Tongue (tissue), 2 donors: ENCODE data around the gene SH2B3. TPM values are rescaled to one million over a fixed set of nuclear protein-coding genes. Genes with fewer than 3 reads are reported as not detected.
A peak's percentile ranks its signal among the peaks of the same experiment; 100 is the strongest.
"Not testable (repeated sequence)": the region's sequence is repeated elsewhere in the genome, so short reads cannot be mapped to it uniquely, and the experiment has no call there.

ENCODE experiments used
- DNase-seq: peaks from one replicate; pipeline ENCODE4 v3.0.0-alpha.2; 2015
- total RNA-seq: library from RNA; depleted of rRNA; stranded (reverse); fragments of >200 nt; gene quantifications from one replicate; pipeline ENCODE4 v1.2.3, GENCODE V29; 2014

The SH2B3 gene
- total RNA-seq, 1 donor from 2014 or later = 11.7 TPM

DNA sequence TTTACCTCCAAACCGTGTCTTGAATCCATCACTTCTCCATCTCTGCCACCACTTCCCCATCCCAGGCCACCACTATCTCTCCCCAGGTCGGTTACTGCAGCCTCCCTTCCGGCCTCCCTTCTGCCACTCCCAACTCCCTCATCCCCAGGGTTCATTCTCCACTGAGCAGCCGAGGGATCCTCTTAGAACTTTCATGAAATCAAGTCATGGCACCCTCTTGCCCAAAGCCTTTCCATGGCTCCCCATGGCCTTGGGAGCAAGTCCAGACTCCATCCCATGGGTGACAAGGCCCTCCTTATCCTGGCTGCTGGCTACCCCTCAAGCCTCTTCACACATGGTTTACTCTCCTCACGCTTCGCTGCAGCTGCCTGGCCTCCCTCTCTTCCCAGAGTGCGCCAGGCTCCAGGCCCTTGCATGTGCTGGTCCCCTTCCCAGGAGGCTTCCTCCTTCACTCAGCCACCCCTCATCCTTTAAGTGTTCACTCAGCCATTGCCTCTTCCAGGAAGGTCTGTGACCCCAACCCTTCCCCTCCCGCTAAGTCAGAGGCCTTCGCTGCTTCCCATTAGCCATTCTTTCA, 17.9 kb upstream of the SH2B3 start:
- DNase-seq = no peak

DNA sequence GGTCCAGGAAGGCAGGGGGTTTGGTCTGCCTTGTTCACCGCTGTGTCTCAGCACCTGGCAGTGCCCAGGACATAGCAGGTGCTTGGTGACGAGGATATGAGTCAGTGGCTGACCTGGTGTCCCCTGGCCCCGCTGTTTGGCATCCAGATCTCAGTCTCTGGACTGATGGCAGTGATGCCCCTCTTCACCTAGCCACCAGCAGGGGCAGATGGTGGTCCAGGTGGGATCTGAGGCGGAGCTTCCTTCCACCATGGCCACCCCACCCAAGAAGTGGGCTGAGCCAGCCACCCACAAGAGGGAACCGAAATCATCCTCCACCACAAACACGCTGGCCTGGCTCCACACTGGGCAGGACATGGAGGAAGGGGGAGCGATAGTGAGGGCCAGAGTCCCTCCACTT, 16.1 kb upstream of the SH2B3 start:
- no peak for DNase-seq

DNA sequence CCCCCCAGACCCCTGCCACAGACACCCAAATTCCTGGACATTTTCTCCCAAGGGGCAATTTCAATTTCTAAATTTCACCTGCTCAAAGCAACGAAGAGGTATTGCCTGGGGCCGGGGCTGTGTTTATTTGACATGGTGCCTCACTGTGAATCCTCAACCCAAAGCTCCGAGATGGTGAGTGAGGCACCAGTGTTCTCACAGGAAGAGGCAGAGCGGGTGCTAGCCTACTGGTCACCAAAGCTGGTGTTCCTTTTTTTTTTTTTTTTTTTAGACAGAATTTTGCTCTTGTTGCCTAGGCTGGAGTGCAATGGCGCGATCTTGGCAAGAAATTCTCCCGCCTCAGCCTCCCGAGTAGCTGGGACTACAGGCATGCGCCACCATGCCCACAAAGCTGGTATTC, 14.8 kb upstream of the SH2B3 start:
- no peak for DNase-seq

DNA sequence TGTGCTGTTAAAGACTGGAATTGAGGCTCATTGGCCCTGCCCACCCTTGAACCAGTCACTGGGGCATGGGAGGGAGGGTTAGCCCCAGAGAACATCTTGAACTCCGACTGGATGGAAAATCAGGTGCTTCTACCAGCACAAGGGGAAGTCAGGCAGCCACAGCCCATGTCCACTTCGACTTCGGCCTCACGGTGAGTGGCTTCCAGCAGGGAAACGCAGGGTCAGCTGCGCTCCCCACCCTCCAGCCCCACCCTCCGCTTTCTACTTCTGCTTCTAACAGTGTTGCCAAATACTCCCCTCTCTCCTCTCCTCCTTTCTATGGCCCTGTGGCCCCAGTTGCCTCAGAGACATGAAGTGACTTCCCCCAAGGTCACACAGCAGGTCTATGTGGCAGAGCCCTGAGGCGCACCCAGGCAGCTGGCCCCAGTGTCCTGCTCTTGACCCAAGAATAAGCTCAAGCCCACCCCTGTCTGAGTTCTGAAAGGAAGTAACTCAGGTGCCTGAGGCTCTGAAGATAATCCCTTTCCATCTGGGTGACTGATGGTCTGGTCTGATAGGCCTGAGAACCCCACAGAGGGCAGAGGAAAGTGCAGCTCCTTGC, 11.9 kb upstream of the SH2B3 start:
- no peak for DNase-seq

DNA sequence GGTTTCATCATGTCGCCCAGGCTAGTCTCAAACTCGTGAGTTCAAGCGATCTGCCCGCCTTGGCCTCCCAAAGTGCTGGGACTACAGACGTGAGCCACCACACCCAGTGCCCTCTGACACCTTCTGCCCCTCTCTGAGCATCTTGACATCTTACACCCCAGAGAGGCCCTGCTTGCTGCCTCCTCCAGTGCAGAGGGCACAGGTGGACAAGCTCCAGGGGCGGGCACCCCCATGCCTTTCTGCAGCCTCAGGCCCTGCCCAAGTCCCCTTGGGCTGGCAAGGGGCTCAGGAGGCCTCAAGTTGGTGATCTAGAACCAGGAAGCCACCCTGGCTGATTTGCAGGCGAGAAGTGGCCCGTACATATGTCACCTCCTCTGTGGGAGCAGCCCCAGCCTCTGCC, 11.2 kb upstream of the SH2B3 start:
- DNase-seq = no peak

DNA sequence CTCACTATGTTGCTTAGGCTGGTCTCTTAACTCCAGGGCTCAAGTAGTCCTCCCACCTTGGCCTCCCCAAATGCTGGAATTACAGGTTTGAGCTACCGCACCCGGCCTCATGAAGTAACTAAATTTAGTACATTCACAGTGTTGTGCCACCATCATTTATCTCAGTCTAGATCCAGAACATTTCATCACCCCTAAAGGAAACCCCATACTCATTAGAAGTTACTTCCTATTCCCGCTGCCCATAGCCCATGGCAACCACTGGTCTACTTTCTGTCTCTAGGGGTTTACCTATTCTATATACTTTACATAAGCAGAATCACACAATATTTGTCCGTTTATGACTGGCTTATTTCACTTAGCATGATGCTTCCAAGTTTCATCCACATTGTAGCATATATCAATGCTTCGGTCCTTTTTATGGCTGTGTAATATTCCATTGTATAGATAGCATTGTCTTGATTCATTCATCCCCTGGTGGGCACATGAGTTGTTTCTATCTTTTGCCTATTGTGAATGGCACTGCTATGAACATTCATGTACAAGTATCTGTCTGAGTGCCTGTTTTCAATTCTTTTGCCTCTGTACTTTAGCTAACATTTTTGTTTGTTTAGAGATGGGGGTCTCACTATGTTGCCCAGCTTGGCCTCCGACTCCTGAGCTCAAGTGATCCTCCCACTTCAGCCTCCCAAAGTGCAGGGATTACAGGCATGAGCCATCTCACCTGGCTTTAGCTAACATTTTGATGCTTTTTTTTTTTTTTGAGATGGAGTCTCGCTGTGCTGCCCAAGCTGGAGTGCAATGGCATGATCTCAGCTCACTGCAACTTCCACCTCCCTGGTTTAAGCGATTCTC, 10.2 kb upstream of the SH2B3 start:
- no peak for DNase-seq

GRCh38 chr12:111396271-111396670, 9.5 kb upstream of the SH2B3 start:
- DNase-seq = not testable (repeated sequence)

DNA sequence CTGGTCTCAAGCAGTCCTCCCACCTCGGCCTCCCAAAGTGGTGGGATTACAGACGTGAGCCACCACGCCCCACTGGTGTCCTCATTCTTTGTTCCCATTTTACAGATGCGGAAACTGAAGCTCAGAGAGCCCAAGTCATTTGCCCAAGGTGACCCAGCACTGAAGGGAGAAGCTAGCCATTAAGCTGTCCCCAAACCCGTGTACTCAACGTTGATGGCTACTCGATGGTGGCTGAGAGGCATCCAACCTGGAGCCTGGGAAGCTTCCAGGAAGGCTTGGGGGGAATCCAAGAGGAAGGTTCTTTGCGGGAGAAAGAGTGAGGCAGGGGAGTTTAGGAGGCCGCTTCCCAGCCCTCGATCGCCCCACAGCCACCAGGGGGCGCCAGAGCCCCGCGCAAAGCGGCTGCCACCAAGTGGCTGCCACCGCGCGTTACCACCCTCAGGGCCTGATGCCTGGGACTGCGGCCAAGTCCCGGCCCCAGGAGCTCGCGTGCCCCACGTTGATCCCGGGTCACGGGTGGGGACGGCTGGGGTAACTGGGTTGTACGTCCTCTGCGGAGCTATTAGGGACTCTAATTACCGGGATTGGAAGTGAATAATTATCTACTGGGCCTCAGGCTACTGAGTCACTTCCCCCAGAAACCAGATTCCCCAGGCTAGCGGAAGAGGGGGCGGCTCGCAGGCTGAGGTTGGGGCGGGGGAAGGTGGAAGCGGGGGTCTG, 8.8 kb upstream of the SH2B3 start:
- peak; percentile 86 for DNase-seq

- DNase-seq = no peak
Observed at GRCh38 chr12:111398530-111398929, 7.2 kb upstream of the SH2B3 start.

DNA sequence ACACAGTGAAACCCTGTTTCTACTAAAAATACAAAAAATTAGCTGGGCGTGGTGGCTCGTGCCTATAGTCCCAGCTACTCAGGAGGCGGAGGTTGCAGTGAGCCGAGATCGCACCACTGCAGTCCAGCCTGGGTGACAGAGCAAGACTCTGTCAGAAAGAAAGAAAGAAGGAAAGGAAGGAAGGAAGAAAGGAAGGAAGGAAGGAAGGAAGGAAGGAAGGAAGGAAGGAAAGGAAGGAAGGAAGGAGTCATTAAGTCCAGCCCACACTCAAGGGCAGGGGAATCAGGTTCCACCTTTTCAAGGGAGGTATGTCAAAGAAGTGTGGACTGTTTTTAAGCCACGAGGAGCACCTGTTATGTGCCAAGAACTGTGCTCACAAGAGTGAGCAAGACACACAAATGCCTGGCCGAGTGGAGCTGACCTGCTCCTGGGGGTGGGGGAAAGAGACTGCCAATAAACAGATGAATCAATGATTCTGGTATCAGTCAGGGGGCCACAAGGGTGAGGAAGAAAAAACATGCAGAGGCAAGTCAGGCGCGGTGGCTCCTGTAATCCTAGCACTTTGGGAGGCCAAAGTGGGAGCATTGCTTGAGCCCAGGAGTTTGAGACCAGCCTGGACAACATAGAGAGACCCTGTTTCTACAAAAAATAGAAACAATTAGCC, 5.8 kb upstream of the SH2B3 start:
- DNase-seq = not testable (repeated sequence)

DNA sequence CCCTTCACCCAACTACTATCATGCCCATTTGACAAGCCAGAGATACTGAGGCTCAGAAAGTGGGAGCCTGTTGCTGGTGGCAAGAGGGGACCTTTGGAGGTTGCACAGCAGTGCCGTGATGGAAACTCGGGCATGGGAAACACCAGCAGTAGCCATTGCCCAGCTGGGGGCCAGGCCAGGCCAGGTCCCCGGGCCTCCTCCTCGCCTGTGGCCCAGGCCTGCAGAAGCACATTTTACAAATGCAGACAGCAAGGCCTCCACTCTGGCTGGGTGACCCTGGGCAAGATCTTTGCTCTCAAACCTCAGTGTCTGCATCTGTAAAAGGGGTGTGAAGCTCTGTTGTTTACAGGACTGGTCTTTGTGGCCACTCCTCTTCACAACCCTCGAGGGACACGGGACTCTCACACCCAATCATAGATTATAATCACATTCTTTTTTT, 4.5 kb upstream of the SH2B3 start:
- no peak for DNase-seq

- DNase-seq = not testable (repeated sequence)
Observed at GRCh38 chr12:111402490-111402824, 3.3 kb upstream of the SH2B3 start.

DNA sequence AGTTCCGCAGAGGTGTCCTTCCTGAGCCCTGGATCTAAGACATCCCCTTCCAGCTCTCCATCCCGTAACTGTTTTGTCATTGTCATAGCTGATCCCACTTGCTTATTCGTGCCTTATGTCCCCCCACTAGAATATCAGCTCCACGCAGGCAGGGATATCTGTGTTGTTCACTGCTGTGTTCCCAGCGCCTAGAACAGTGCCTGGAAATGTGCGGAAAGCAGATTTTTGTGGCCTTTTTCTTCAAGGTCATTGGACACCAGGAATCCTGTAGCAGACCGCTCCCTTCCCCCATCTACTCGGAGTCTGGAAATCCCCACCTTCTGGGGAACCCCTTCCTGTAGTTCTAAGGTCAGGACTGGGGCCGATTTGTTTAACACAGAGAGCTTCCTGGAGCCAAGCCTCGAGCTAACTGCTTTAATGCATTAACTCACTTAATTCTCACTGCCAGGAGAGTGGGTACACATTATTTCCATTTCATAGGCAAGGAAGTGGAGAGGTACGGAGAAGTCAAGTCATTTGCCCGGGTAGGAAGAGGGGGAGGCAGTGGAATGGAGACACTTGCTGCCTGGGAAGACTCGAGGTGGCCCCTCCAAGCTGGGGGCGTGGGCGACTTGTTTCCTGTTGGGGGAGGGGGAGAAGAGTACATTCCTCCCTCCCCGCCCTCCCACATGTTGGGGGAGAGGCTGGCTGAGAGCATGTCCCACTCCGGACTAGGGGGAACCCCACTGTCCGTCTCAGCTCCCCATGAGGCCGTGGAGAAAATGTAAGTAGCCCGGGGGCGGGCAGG, 1.2 kb upstream of the SH2B3 start:
- no peak for DNase-seq

DNA sequence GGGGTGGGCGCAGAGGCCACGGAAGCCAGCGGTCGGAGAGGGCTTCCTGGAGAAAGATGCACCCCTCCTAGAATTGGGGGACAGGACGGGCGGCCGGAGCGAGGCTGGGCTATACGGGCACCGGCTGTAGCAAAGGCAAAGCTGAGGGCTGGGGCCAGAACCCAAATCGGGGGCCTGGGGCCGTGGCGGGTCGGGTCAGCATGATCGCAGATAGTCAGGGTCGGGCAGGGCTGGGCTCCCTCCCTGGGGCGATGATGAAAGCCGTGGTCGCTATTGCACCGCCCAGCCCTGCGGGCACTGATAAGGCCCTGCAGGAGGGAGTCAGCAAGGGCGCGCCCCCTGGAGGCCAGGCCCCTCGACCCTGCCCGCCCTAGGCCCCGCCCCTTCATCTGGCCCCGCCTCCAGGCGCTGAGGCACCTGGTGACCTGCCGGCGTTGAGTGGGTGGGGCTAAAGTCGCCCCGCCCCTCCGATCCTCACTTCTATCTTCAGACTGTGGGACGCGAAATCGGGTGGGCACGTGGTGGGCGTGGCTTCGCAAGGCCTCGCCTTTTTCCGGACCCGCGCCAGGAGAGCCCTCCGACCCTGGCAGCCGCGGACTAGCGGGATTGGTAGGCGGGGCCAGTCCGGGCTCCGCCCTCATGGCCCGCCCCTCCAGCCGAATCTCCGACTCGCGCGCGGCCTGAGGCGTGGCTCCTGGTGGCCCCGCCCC, 419 bp upstream of the SH2B3 start:
- DNase-seq = peak; percentile 91

DNA sequence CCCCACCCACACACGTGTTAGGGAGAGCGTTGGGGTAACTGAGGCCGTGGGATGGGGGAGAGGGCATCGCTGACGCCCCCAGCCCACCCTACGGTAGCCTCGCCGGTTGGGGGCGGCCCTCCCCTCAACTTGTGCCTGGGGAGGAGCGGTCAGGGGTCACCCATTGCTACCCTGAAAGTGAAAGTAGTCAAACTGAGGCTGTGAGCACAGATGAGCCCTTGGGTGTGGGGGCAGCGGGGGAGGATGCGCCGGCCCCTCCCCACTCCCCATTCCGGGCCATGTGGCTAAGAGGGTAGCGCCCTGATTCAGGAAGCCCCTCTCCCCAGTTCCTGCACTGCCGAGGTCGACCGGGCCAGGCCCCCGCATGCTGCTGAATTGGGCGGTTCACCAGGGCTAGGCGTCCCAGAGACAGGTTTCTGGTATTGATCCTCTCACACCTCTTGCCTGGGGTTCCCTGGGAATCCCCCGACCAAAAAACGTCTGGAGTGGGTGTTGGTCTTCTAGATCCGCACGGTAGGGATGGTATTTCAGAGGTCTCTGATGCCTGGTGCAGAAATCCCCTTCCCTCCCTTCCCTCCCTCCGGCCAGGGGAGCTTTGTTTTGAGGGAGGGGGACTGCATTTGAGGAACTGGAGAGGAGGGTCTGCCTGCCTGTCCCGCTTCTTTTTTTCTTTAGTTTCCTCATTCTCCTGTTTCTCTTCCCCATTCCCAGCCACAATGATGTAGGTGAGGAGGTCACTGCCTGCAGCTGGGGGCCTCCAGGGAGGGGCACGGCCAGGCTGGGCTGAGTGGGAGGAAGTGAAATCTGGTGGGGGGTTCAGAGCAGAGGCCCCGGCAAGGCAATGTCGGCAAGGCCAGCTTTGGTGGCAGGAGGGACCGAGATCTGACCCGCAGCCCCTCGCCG, 1.0 kb downstream of the SH2B3 start:
- DNase-seq = no peak

DNA sequence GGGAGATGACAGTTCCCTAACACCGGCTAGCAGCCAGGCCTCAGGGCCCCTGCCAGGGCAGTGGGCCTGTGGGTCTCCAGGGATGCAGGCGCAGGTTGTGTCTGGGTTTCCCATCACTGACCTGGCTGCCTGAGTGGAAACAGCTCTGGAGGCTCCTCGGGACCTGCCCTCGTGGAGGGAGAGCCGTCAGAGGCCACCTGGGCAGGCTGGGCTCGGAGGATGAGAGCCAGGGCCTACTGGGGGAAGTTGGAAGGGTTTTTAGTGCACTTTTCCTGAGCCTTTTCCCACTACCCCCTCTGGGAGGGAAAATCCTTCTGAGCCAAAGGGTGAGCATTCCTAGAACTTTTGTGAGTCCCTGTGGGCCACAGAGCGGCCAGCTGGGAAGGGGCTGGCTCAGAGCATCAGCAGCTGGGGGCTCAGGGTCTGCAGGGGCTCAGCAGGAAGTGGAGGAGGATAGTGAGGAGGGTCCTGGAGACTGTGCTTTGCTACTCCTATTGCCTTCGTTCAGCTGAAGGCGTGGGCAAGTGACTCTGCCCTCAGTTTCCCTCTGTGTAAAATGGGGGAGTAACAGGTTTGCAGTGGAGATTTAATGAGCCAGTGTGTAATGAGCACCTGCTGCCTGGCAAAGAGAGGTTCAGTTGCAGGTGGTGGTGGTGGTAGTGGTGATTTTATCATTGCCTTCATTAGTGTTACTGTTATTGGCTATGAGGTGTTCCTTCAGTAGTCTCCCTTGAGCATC, 1.8 kb downstream of the SH2B3 start:
- DNase-seq = no peak

- no peak for DNase-seq
Observed at GRCh38 chr12:111408116-111408440, 2.4 kb downstream of the SH2B3 start.

- no peak for DNase-seq
Observed at GRCh38 chr12:111408686-111409402, 3.1 kb downstream of the SH2B3 start.

DNA sequence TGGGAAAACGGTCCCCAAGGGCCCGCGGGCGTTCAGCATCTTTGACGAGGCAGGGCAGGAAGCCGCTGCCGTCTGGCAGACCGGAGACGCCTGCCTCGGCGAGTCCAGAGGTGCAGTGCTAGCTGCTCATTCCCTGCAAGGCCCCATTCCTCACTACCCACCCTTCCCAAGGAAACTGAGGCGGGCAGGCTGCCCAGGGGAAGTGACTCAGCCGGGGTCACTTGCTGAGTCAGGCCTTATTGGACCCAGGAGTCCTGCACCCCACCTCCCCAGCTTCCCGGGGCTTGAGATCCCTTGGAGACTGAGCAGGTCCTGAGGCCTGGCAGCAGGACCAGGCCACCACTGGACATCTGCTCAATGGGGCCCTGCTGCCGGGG, 3.7 kb downstream of the SH2B3 start:
- no peak for DNase-seq
